B cell (primary cell): ENCODE results near the gene RAE1. TPM values are rescaled to one million over a fixed set of nuclear protein-coding genes. Genes with fewer than 3 reads are reported as not detected.
A peak's percentile ranks its signal among the peaks of the same experiment; 100 is the strongest.

Experiments
- ATAC-seq: fragments of 200-7000 bp; cut with Tn5 transposase; one replicate; pipeline ENCODE4 v1.10.0; 2021; ENCODE audit warnings: low read depth, mild to moderate bottlenecking, moderate number of reproducible peaks, moderate library complexity
- CTCF ChIA-PET: fragments of 350-600 bp; sonication (Branson Sonifier 250); formaldehyde crosslinking; loops from one replicate; lab custom pipeline; 2021; ENCODE audit warnings: antibody characterized with exemption, inconsistent platforms; lab: Charles Lee
- POLR2A ChIA-PET: fragments of 350-600 bp; sonication (Branson Sonifier 250); formaldehyde crosslinking; loops from one replicate; lab custom pipeline; 2021; ENCODE audit warnings: antibody characterized with exemption; lab: Charles Lee
- DNase-seq: peaks from one replicate; pipeline ENCODE4 v3.0.0; 2013
- H2AFZ ChIP-seq: 2 replicates; pipeline ENCODE4 v1.6.1; 2012; ENCODE audit warnings: mild to moderate bottlenecking, low read depth, low read length; ENCODE audit not compliant: insufficient read depth, poor library complexity, severe bottlenecking
- H3K27ac ChIP-seq, 2 donors: 1 replicate in 1 of 2; 2 replicates in 1 of 2; pipeline ENCODE4 v1.5.1; 2012 to 2013; ENCODE audit warnings: low read length in 2 of 2, mild to moderate bottlenecking in 2 of 2, moderate library complexity in 1 of 2
- H3K27me3 ChIP-seq, 4 experiments: fragments of 200-600 bp in 1 of 4; sonication (generic) in 1 of 4; replicated peaks in 1 of 4; 1 replicate in 2 of 4; 2 replicates in 2 of 4; pipeline versions ENCODE4 v1.6.1 to v1.7.0; 2013 to 2016; ENCODE audit warnings: low read length in 3 of 4, mild to moderate bottlenecking in 2 of 4, mixed read lengths in 1 of 4, moderate library complexity in 1 of 4; ENCODE audit not compliant: insufficient read depth in 4 of 4, control insufficient read depth in 3 of 4; ENCODE audit errors: control extremely low read depth in 1 of 4
- H3K36me3 ChIP-seq, 2 experiments: replicated peaks in 1 of 2; 1 replicate in 1 of 2; 2 replicates in 1 of 2; pipeline versions ENCODE4 v1.6.1 to v1.7.1; 2013; ENCODE audit warnings: low read length in 1 of 2; ENCODE audit not compliant: insufficient read depth in 2 of 2, control insufficient read depth in 1 of 2; ENCODE audit errors: control extremely low read depth in 1 of 2, extremely low read depth in 1 of 2
- H3K4me1 ChIP-seq, 2 donors: fragments of 200-600 bp in 1 of 2; sonication (generic) in 1 of 2; 1 replicate in 1 of 2; 2 replicates in 1 of 2; pipeline versions ENCODE4 v1.5.1 to v1.6.1; 2013 to 2017; ENCODE audit warnings: low read length in 2 of 2; ENCODE audit not compliant: control insufficient read depth in 2 of 2, insufficient read depth in 2 of 2
- H3K4me2 ChIP-seq: replicated peaks from 2 replicates; pipeline ENCODE3; 2012; ENCODE audit warnings: mild to moderate bottlenecking, low read depth, low read length; ENCODE audit not compliant: poor library complexity, severe bottlenecking
- H3K4me3 ChIP-seq, 5 experiments: fragments of 200-600 bp in 1 of 5; sonication (generic) in 1 of 5; 1 replicate in 3 of 5; 2 replicates in 2 of 5; pipeline versions ENCODE4 v1.5.1 to v1.7.0; 2011 to 2016; ENCODE audit warnings: low read length in 4 of 5, mild to moderate bottlenecking in 4 of 5, low read depth in 2 of 5, control low read depth in 1 of 5, moderate library complexity in 1 of 5; ENCODE audit not compliant: insufficient read depth in 1 of 5; ENCODE audit errors: control extremely low read depth in 1 of 5, extremely low read depth in 1 of 5
- H3K79me2 ChIP-seq: fragments of 200-600 bp; sonication (generic); one replicate; pipeline ENCODE4 v1.6.0; 2016; ENCODE audit warnings: low read length; ENCODE audit not compliant: control insufficient read depth, insufficient read depth
- H3K9ac ChIP-seq: fragments of 200-600 bp; sonication (generic); 2 replicates; pipeline ENCODE4 v1.6.1; 2017; ENCODE audit warnings: mild to moderate bottlenecking, low read length, moderate library complexity
- H3K9me3 ChIP-seq, 3 donors: one replicate each; pipeline versions ENCODE4 v1.6.1 to v1.7.1; 2013; ENCODE audit warnings: low read length in 2 of 3; ENCODE audit not compliant: control insufficient read depth in 2 of 3, insufficient read depth in 1 of 3; ENCODE audit errors: control extremely low read depth in 1 of 3
- H4K20me1 ChIP-seq: 2 replicates; pipeline ENCODE4 v1.6.0; 2012; ENCODE audit warnings: mild to moderate bottlenecking, low read length; ENCODE audit not compliant: insufficient read depth, control insufficient read depth, poor library complexity, severe bottlenecking
- H3K27ac Mint-ChIP-seq: one replicate; pipeline ENCODE4 v1.8.0; 2021; ENCODE audit warnings: mixed read lengths
- H3K27me3 Mint-ChIP-seq: one replicate; pipeline ENCODE4 v1.8.0; 2021; ENCODE audit warnings: mixed read lengths
- H3K4me1 Mint-ChIP-seq: one replicate; pipeline ENCODE4 v1.8.0; 2021; ENCODE audit warnings: mixed read lengths
- H3K4me3 Mint-ChIP-seq: one replicate; pipeline ENCODE4 v1.8.0; 2021; ENCODE audit warnings: mixed read lengths
- H3K9me3 Mint-ChIP-seq: one replicate; pipeline ENCODE4 v1.8.0; 2022; ENCODE audit warnings: mixed read lengths; ENCODE audit not compliant: insufficient read depth
- CTCF ChIP-seq: fragments of 200-600 bp; IDR thresholded peaks from one replicate; pipeline ENCODE4 v1.8.0; 2022; ENCODE audit warnings: antibody characterized with exemption, mild to moderate bottlenecking
- EZH2 ChIP-seq: IDR thresholded peaks from 2 replicates; pipeline ENCODE4 v1.6.1; 2012; ENCODE audit warnings: borderline replicate concordance, low read depth, mild to moderate bottlenecking, moderate library complexity, low read length; ENCODE audit not compliant: insufficient read depth, poor library complexity, severe bottlenecking
- WGBS: methylation state at CpG from one replicate; pipeline ENCODE4 v1.1.5; 2013; ENCODE audit warnings: missing lambda C conversion rate; ENCODE audit not compliant: insufficient coverage; 5-methylcytosine and 5-hydroxymethylcytosine counted together
- intact Hi-C: fragments of 100-400 bp; cut with micrococcal nuclease; formaldehyde crosslinking; loops from one replicate; pipeline ENCODE4 v1.10.0; 2022
- polyA plus RNA-seq: library from polyadenylated mRNA; depleted of rRNA; stranded (reverse); fragments of >200 nt; gene quantifications from 2 replicates; pipeline ENCODE4 v1.2.3, GENCODE V29; 2012
- total RNA-seq, 2 donors: library from RNA; stranded (reverse); fragments of 120-200 nt in 1 of 2; gene quantifications; 1 replicate in 1 of 2; 2 replicates in 1 of 2; pipeline versions ENCODE4 v1.2.3 to v1.2.4, GENCODE V29; 2013 to 2022

RAE1 gene
- total and polyA plus RNA-seq, 2 donors (not counting 1 experiment from before 2014, with no cell fraction given), result 32.6 to 33.3 TPM

GRCh38 chr20:57410398-57410920 is 59.4 kb downstream of the RAE1 start:
- Mint-ChIP-seq H3K4me1 (peaks cover 42% of the 10 kb centered on the region), H3K9me3 (no peaks in the 10 kb centered on the region), H3K27ac (peak overlapping the region; percentile 70), H3K27me3 (no peaks in the 10 kb centered on the region), H3K4me3 (no peak overlapping the region)
- intact Hi-C loops, result no loop called here
- H3K9ac ChIP-seq, result no peak overlapping the region
- WGBS, result 98% methylated on average over 9 of the region's 15 CpGs
- H2AFZ ChIP-seq, result no peak overlapping the region
- peaks cover 54% of the 10 kb centered on the region for H4K20me1 ChIP-seq
- DNase-seq (peak; percentile 55), ATAC-seq (no peak)
- CTCF ChIA-PET, result no interaction called here
- peaks cover 0 to 51% of the 10 kb centered on the region in 2 experiments for H3K36me3 ChIP-seq
- H3K9me3 ChIP-seq, result peaks cover 0 to 4% (median 0%) of the 10 kb centered on the region in 3 donors
- no peak overlapping the region for H3K4me2 ChIP-seq
- H3K27me3 ChIP-seq, result no peaks in the 10 kb centered on the region
- POLR2A ChIA-PET, result interaction anchor here (1.5 kb wide), 1 partner anchor 9 kb away, joined by 4 read pairs; no protein-coding TSS in a partner anchor
- H3K4me3 ChIP-seq, result no peak overlapping the region
- H3K27ac ChIP-seq, result no peak overlapping the region
- TF ChIP-seq EZH2, result no peak
- TF ChIP-seq CTCF, result no peak
- peaks cover 0 to 8% of the 10 kb centered on the region in 2 donors for H3K4me1 ChIP-seq
- H3K79me2 ChIP-seq, result peaks cover 22% of the 10 kb centered on the region

- no peak for ATAC-seq
- WGBS, result 97% methylated on average over 4 of the region's 5 CpGs
- H3K27ac ChIP-seq, result no peak overlapping the region
Observed at GRCh38 chr20:57410924-57411323, 59.9 kb downstream of the RAE1 start.

More at GRCh38 chr20:57410924-57411323, 59.9 kb downstream of the RAE1 start:
- peaks cover 0 to 4% (median 0%) of the 10 kb centered on the region in 3 donors for H3K9me3 ChIP-seq
- peaks cover 0 to 8% of the 10 kb centered on the region in 2 donors for H3K4me1 ChIP-seq
- ChIA-PET CTCF (interaction anchor here (1.5 kb wide), 1 partner anchor 19 kb away, joined by 4 read pairs; no protein-coding TSS in a partner anchor), POLR2A (interaction anchor here (1.5 kb wide), 1 partner anchor 10 kb away, joined by 4 read pairs; no protein-coding TSS in a partner anchor)
- peaks cover 19% of the 10 kb centered on the region for H3K79me2 ChIP-seq
- Mint-ChIP-seq H3K4me1 (peaks cover 42% of the 10 kb centered on the region), H3K9me3 (no peaks in the 10 kb centered on the region), H3K27ac (peak overlapping the region; percentile 66), H3K4me3 (no peak overlapping the region), H3K27me3 (no peaks in the 10 kb centered on the region)
- intact Hi-C loops, result no loop called here
- no peak overlapping the region for H2AFZ ChIP-seq
- H3K36me3 ChIP-seq, result peaks cover 0 to 47% of the 10 kb centered on the region in 2 experiments
- no peak overlapping the region for H3K9ac ChIP-seq
- no peak for DNase-seq
- H3K27me3 ChIP-seq, result no peaks in the 10 kb centered on the region
- no peak overlapping the region for H3K4me2 ChIP-seq
- no peak overlapping the region for H3K4me3 ChIP-seq
- TF ChIP-seq CTCF (no peak), EZH2 (no peak)
- H4K20me1 ChIP-seq, result peaks cover 50% of the 10 kb centered on the region
